ENCODE results near the gene NSUN6.

NSUN6 gene

DNA sequence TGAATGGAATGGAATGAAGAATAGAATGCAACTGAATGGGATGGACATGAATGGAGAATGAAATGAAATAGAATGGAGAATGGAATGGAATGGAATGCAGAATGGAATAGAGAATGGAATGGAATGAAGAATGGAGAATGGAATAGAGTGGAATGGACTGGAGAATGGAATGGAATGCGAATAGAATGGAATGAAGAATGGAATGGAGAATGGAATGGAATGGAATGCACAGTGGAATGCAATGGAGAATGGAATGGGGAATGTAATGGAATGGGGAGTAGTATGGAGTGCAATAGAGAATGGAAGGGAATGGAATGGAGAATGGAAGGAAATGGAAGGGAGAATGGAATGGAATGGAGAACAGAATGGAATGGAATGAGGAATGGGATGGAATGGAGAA is 93.4 kb downstream of the NSUN6 start:
- no peak for DNase-seq

- DNase-seq, result no peak
Observed at GRCh38 chr10:18556522-18557147, 94.8 kb downstream of the NSUN6 start.

GRCh38 chr10:18554479-18554878 is 96.9 kb downstream of the NSUN6 start:
- DNase-seq, result no peak

- no peak for DNase-seq
Observed at GRCh38 chr10:18551473-18551872, 99.9 kb downstream of the NSUN6 start.

GRCh38 chr10:18549105-18549504 is 102.3 kb downstream of the NSUN6 start:
- no peak for DNase-seq

DNA sequence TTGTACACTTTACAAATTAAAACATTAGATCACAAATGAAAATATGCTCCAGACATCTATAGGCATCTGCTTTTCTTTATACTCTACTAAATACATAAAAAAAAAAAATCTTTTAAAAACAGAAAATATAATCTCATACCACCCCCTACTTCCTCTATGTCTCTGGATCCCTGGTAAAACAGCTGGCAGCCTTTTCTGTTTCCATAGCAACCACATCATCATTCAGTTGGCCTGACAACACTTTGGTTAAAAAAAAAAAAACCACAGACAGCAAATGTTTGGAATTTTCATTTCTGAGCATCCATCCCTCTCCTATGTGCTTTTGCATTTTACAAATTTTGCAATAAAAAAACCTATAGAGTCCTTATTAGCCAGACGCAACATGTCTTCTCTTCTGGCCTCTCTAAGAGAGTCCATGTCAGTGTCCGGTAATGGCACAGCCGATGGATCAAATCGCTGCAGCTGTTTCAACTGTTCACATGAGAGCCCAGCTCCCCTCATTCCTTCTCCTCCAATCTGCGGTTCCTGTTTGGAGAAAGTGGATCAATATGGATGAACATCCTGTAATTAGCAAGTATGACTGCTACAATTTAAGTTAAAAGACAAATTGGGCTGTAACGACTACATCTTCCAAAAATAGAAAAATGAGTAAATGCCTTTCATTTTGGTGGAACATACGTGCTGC is 105.6 kb downstream of the NSUN6 start:
- no peak for DNase-seq

DNA sequence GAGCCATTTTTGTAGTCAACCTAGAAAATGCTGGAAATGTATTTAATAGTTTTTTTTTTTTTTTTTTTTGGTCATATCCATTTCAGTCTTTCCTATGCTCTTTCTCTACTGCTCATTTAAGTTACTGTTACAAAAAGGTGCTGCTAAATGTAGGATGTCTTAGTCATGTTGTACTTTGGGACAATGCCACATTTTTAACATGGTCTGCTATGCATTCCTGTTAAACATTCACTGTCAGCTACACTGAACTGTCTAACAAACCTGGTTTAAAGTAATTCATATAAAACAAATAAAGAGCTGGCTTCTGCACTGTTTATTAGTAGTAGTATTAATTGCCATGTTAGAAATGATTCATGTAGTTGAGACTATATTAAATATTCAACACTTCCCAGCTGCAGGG is 108.6 kb downstream of the NSUN6 start:
- no peak for DNase-seq

GRCh38 chr10:18540195-18540594 is 111.2 kb downstream of the NSUN6 start:
- DNase-seq, result no peak

- DNase-seq, result no peak
Observed at GRCh38 chr10:18539335-18539734, 112.1 kb downstream of the NSUN6 start.

GRCh38 chr10:18533896-18534295 is 117.5 kb downstream of the NSUN6 start:
- DNase-seq, result no peak

GRCh38 chr10:18532881-18533535 is 118.4 kb downstream of the NSUN6 start:
- no peak for DNase-seq

GRCh38 chr10:18528292-18528691 is 123.1 kb downstream of the NSUN6 start:
- DNase-seq, result no peak

DNA sequence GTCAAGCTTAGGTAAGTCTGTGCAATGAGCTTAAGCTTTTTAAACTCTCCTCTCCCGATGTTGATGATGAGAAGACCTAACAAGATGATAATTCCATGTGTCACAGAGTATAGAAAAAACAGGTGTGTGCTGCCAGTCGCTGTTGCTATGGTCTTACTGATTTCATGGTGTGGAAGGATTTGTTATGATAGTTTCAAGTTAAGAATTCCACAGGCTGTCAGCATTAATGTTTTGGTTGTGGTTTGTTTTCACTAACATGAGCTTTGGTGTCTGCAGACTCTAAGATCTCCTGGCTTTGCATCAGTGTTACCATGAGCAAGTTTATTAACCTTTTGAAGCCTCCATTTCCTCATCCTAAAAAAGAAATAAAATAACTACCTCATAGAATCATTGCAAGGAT is 123.7 kb downstream of the NSUN6 start:
- DNase-seq, result no peak

GRCh38 chr10:18523858-18524257 is 127.5 kb downstream of the NSUN6 start:
- DNase-seq, result no peak

DNA sequence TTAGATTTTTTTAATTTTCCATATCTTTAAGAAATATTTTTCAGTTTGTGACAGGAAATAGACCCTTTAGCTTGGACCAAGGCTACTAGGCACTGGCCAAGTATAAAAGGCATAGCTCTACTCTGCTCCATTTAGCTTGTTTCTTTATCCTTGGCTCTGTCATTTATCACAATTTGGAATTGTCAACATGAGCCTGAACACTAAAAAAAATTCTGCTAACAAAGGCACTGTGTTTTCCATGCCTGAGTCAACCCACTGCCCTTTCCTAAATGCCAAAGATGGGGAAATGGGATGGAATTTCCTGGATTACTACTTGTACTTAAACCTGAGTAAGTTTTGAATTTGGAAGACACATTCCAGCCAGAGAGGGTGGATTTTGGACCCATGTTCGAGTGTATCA is 128.4 kb downstream of the NSUN6 start:
- no peak for DNase-seq

DNA sequence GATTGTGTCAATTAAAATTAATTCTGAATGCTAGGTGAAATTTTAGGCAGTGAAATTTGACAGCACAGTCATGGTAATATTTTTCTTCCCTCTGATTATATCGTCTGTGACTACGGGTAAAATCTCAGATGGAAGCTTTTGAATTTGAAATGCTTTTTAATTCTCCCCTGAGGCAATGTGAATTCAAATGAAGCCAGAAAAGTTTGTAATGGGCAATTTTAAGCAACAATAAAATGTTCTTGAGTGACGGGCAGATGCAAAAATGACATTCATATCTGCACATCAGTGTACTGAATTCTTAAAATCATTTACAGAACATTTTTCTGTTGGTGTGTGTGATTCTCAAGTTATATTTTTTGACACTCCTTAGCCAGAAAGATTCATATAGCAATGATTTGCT is 134.5 kb downstream of the NSUN6 start:
- no peak for DNase-seq

- no peak for DNase-seq
Observed at GRCh38 chr10:18514537-18514936, 136.8 kb downstream of the NSUN6 start.

- no peak for DNase-seq
Observed at GRCh38 chr10:18508587-18508986, 142.8 kb downstream of the NSUN6 start.

GRCh38 chr10:18505456-18506118 is 145.8 kb downstream of the NSUN6 start:
- no peak for DNase-seq

GRCh38 chr10:18504161-18504560 is 147.2 kb downstream of the NSUN6 start:
- no peak for DNase-seq

DNA sequence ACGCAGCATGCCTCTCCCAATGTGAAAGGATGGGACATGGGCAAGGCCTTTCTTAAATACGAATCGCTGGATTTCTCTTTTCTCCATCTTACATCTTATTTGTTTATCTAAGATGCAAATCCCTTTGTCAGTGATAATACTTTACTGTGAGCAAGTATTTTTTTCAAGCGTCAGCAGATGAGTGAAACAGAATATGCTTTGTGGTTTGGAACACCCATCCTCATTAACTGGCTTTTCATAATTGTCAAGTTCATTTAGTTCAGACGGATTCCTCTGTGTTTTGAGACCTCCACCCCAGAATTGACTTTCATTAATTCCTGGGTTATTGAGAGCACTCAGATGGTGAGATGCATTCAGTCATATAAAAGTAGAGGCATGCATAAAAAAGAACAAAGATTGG is 149.8 kb downstream of the NSUN6 start:
- DNase-seq, result no peak

- no peak for DNase-seq
Observed at GRCh38 chr10:18501198-18501597, 150.2 kb downstream of the NSUN6 start.

DNA sequence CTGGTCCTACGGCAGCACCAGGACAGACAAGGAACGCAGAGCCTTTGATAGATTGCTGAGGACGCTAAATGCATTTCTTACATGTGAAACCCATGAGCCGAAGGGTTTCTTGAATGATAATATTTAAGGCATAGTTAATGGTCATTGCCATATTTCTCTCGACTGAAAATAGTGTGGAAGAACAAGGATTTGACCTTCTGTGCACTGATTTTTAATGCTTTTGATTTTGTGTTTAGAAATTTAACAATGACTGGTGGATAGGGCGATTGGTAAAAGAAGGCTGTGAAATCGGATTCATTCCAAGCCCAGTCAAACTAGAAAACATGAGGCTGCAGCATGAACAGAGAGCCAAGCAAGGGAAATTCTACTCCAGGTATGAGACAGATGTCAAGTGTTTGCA is 150.8 kb downstream of the NSUN6 start:
- no peak for DNase-seq

- no peak for DNase-seq
Observed at GRCh38 chr10:18498998-18499397, 152.4 kb downstream of the NSUN6 start.
